Activated naive CD4-positive, alpha-beta T cell treated with anti-CD3 and anti-CD28 coated beads for 36 hours (primary cell): ENCODE measurements around the gene LMF1. TPM values are rescaled to one million over a fixed set of nuclear protein-coding genes. Genes with fewer than 3 reads are reported as not detected.

Source experiments
- CTCF ChIA-PET: fragments of 350-600 bp; sonication (Branson Sonifier 250); formaldehyde crosslinking; loops from one replicate; lab custom pipeline; 2021; ENCODE audit warnings: antibody characterized with exemption; lab: Charles Lee
- DNase-seq: peaks from one replicate; pipeline ENCODE4 v3.0.0-alpha.2; 2020
- H3K27ac Mint-ChIP-seq: one replicate; pipeline ENCODE4 v1.8.0; 2021; ENCODE audit warnings: mild to moderate bottlenecking, mixed read lengths
- H3K27me3 Mint-ChIP-seq: one replicate; pipeline ENCODE4 v1.8.0; 2021; ENCODE audit warnings: low read depth, mixed read lengths
- H3K36me3 Mint-ChIP-seq: one replicate; pipeline ENCODE4 v1.8.0; 2021; ENCODE audit warnings: low read depth, mixed read lengths
- H3K4me1 Mint-ChIP-seq: one replicate; pipeline ENCODE4 v1.8.0; 2021; ENCODE audit warnings: low read depth, mixed read lengths
- H3K4me3 Mint-ChIP-seq: one replicate; pipeline ENCODE4 v1.8.0; 2021; ENCODE audit warnings: mild to moderate bottlenecking, moderate library complexity, mixed read lengths
- H3K9me3 Mint-ChIP-seq: one replicate; pipeline ENCODE4 v1.8.0; 2021; ENCODE audit warnings: mixed read lengths
- intact Hi-C: fragments of 100-400 bp; cut with micrococcal nuclease; formaldehyde crosslinking; loops from one replicate; pipeline ENCODE4 v1.15.1; 2023
- total RNA-seq, 2 experiments: library from RNA; stranded (reverse); gene quantifications; one replicate each; pipeline ENCODE4 v1.2.3, GENCODE V29; 2021

The LMF1 gene
- total RNA-seq, 2 experiments from 2014 or later, result 11.5 to 12.3 TPM

DNA sequence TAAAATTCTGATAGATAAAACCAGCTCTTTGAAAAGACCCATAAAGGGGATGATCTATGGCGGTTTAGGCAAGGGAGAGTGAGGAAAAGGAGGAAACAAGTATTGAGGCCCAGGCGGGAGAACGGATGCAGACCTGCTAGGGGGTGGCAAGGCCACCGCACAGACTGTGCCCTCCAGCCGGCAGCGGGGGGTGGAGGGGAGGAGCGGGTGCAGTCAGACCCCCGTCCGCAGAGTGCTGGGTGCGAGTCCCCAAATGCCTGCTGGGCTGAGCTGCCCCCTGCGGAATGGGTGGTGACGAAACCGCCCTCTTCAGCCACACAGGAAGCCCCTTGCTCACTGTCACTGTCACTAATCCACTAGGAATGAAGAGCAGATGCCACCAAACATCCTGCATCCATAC is 46.0 kb downstream of the LMF1 start:
- H3K9me3 Mint-ChIP-seq, result peaks cover 5% of the 10 kb centered on the region
- H3K36me3 Mint-ChIP-seq, result peaks cover 9% of the 10 kb centered on the region
- H3K27ac Mint-ChIP-seq, result no peak overlapping the region
- intact Hi-C loops, result no loop called here
- H3K4me1 Mint-ChIP-seq, result no peaks in the 10 kb centered on the region
- no peak for DNase-seq
- no peak overlapping the region for H3K4me3 Mint-ChIP-seq
- no peaks in the 10 kb centered on the region for H3K27me3 Mint-ChIP-seq
- CTCF ChIA-PET, result no interaction called here

DNA sequence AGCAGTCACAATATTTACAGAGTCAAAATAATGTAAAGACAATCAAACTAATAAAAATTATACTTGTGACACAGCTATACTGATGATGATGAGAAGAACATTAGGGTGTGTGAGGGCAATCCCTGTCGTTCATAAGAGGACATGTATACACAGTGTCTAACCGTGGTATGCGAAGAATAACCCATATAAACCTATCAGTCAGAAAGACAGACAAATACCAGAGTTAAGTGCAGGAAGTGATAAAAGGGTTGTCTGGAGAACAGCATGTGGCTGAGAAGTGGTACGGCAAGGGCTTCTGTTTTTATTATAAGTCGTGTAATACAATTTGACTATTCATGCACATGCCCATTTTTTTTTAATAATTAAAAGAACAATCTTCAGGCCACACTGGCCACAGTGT is 46.7 kb downstream of the LMF1 start:
- CTCF ChIA-PET, result no interaction called here
- no peaks in the 10 kb centered on the region for H3K4me1 Mint-ChIP-seq
- H3K36me3 Mint-ChIP-seq, result peaks cover 9% of the 10 kb centered on the region
- intact Hi-C loops, result no loop called here
- no peak for DNase-seq
- peaks cover 5% of the 10 kb centered on the region for H3K9me3 Mint-ChIP-seq
- no peak overlapping the region for H3K27ac Mint-ChIP-seq
- no peak overlapping the region for H3K4me3 Mint-ChIP-seq
- no peaks in the 10 kb centered on the region for H3K27me3 Mint-ChIP-seq

DNA sequence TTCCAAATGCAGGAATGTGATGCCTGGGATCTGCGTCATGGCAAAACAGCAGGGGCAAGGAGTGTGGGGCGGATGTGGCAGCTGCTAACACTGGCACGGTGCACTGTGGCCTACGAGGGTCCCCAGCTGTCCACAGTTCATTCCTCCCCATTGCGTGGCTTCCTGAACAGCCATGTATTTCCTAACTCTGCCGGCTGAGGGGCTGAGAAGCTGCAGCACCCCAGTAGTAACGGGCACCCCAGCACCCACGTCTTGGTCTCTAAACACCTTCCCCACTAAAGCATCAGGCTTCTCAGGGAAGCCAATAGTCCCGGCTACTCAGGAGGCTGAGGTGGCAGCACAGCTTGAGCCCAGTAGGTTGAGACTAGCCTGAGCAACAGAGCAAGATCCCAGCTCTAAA is 47.6 kb downstream of the LMF1 start:
- Mint-ChIP-seq H3K27ac (no peak overlapping the region), H3K9me3 (peaks cover 5% of the 10 kb centered on the region), H3K4me1 (no peaks in the 10 kb centered on the region), H3K27me3 (no peaks in the 10 kb centered on the region), H3K36me3 (peaks cover 9% of the 10 kb centered on the region), H3K4me3 (no peak overlapping the region)
- no peak for DNase-seq
- CTCF ChIA-PET, result no interaction called here
- intact Hi-C loops, result no loop called here

DNA sequence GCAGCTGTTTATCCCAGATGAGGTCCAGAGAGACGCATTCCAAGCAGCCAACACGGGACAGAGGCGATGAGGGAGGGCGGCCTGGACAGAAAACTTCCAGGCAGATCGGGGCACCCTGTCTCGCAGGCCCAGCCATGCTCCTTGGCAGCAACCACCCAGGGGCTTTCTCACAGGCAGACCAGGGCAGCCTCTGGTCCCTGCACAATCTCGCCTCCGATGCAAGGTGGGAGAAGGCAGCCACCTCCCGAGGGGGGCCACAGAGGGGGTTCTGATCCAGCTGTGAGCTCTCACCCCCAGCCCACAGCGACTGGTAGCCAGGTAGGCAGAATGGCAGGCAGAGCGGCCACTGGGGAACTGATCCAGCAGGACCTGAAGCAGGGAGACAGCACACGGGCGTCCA is 48.7 kb downstream of the LMF1 start:
- Mint-ChIP-seq H3K9me3 (peaks cover 5% of the 10 kb centered on the region), H3K27me3 (no peaks in the 10 kb centered on the region), H3K4me3 (no peak overlapping the region), H3K4me1 (no peaks in the 10 kb centered on the region), H3K27ac (no peak overlapping the region), H3K36me3 (peaks cover 9% of the 10 kb centered on the region)
- intact Hi-C loops, result no loop called here
- DNase-seq, result no peak
- CTCF ChIA-PET, result no interaction called here

DNA sequence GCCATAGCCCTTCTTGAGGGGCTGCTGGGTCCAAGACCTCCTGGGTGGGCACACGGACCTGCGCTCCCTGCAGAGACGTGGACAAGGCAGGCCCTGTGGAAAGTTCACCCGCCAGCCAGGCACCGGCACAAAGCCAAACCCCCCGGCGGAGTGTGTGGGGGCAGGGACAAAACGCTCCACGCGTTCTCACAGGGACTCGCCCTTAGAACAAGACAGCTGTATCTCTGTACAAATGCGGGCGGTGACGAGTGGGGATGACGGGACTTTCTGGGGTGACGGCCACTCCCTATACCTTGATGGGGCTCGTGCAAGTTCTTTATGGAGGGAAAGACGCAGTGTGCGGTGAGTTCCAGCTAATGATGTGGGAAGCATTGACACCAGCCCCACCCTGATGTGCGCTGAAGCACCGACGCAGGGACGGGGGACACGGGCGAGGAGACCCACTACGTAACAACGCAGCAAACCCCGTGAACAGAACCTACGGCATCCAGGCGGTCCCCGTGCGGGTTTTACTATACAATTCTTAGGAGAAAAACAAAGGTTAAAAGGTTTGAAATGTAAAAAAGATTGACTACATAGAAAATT is 49.4 kb downstream of the LMF1 start:
- CTCF ChIA-PET, result no interaction called here
- intact Hi-C loops, result no loop called here
- no peak for DNase-seq

DNA sequence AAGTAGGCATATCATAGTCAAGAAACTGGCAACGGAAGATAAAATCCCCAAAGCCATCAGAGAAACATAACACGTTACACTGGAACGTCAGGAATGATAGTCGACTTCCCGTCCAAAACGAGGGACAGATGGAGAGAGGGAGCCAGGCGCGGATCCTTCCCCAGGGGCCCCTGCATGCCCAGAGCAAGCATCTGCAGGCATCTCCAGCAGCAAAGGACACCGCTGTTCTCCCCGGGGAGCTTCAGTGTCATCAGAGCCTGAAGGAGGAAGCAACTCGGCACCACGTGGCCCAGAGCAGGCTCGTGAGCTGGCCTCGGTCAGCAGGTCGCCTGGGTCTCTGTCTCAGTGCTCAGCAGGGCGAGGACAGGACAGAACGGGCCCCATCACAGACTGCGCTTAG is 50.1 kb downstream of the LMF1 start:
- intact Hi-C loops, result no loop called here
- no peaks in the 10 kb centered on the region for H3K4me1 Mint-ChIP-seq
- no peak for DNase-seq
- H3K9me3 Mint-ChIP-seq, result peaks cover 2% of the 10 kb centered on the region
- no peak overlapping the region for H3K27ac Mint-ChIP-seq
- H3K27me3 Mint-ChIP-seq, result no peaks in the 10 kb centered on the region
- CTCF ChIA-PET, result no interaction called here
- peaks cover 6% of the 10 kb centered on the region for H3K36me3 Mint-ChIP-seq
- H3K4me3 Mint-ChIP-seq, result no peak overlapping the region

More for the DNA sequence above, 49.4 kb downstream of the LMF1 start:
- Mint-ChIP-seq H3K9me3 (peaks cover 5% of the 10 kb centered on the region), H3K36me3 (peaks cover 9% of the 10 kb centered on the region), H3K27me3 (no peaks in the 10 kb centered on the region), H3K4me3 (no peak overlapping the region), H3K4me1 (no peaks in the 10 kb centered on the region), H3K27ac (no peak overlapping the region)

DNA sequence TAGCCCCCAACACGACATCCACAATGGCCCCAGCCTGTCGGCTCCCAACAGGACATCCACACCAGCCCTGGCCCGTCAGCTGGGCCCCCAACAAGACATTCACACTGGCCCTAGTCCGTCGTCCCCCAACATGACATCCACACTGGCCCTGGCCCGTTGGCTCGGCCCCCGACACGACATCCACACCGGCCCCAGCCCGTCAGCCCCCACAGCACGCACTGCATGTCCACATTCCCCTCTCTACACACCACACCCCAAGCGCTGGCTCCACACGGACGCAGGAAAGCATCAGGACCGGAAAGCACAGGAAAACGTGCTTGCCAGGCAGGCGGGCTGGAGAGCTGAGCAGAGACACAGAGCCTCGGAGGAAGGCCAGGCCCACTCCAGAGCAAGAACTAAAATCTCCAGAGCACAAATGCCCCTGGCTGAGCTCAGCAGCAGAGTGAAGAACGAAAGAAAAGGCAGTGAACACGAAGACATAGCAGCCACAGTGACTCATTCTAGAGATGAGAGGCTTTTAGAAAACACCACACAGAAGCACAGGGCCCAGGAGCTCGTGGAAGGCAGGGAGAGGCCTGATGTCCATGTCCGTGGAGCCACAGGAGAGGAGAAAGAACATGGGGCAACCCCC is 50.6 kb downstream of the LMF1 start:
- peaks cover 2% of the 10 kb centered on the region for H3K9me3 Mint-ChIP-seq
- DNase-seq, result no peak
- no peaks in the 10 kb centered on the region for H3K4me1 Mint-ChIP-seq
- H3K4me3 Mint-ChIP-seq, result no peak overlapping the region
- no peaks in the 10 kb centered on the region for H3K27me3 Mint-ChIP-seq
- CTCF ChIA-PET, result no interaction called here
- H3K36me3 Mint-ChIP-seq, result peaks cover 6% of the 10 kb centered on the region
- intact Hi-C loops, result no loop called here
- H3K27ac Mint-ChIP-seq, result no peak overlapping the region

DNA sequence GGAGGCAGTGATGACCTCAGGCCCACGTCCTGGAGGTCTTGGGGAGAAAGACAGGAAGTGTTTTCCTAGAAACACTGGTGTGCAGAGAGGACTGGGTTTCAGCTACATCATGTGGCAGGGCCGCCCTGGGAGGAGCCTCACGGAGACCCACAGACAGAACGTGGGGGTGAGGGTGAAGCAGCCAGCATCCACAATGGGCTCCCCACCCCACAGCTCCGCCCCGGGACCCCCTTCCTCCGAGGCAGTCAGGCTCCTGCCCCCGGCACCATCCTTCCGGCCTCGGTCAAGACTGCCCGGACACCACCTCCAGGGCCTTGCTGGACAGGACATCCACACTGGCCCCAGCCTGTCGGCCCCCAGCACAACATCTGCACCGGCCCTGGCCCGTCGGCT is 51.1 kb downstream of the LMF1 start:
- Mint-ChIP-seq H3K9me3 (peaks cover 2% of the 10 kb centered on the region), H3K4me3 (no peak overlapping the region), H3K27me3 (no peaks in the 10 kb centered on the region), H3K4me1 (no peaks in the 10 kb centered on the region), H3K27ac (no peak overlapping the region), H3K36me3 (peaks cover 6% of the 10 kb centered on the region)
- intact Hi-C loops, result no loop called here
- CTCF ChIA-PET, result no interaction called here
- no peak for DNase-seq

DNA sequence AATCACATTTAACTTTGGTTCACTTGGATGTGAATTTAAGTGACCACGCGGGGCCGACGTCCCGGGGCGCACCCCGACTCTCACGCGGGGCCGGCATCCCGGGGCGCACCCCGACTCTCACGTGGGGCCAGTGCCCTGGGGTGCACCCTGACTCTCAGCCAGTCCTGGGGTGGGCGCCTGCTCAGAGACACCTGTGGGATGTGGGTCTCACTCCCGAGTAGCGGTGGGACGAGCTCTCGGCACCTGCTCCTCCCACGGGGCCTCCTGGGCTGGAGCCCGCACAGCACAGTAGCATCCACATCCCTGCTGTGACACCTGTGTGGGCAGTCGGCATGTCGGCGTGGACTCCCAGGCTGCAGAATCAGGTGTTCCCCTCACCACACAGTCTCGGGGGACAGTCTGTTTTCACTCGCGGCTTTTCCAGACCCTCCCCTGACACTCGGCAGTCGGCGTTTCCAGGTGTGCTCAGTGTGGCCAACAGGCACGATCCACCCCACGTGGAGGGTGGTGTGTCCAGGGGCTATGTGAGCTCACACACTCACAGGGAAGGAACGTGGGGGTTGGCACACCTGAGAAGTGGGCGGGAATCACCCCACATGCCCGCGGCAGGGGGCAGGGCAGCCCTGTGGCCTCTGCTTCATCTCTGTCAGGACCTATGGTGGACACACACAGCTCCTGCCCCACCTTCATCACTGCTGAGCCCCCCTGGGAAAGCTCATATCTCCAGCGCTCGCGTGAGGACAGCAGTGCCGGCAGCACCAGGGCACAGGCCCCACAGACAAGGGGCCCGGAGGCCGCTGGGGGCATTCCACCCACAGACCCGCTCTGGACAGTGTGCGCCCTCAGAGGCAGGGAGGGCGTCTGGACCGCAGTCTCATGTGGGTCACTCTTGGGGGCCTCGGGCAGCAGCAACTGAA is 51.8 kb downstream of the LMF1 start:
- Mint-ChIP-seq H3K27ac (no peak overlapping the region), H3K9me3 (peaks cover 2% of the 10 kb centered on the region), H3K4me3 (no peak overlapping the region), H3K4me1 (no peaks in the 10 kb centered on the region), H3K27me3 (no peaks in the 10 kb centered on the region), H3K36me3 (peaks cover 6% of the 10 kb centered on the region)
- DNase-seq, result no peak
- CTCF ChIA-PET, result no interaction called here
- intact Hi-C loops, result no loop called here

DNA sequence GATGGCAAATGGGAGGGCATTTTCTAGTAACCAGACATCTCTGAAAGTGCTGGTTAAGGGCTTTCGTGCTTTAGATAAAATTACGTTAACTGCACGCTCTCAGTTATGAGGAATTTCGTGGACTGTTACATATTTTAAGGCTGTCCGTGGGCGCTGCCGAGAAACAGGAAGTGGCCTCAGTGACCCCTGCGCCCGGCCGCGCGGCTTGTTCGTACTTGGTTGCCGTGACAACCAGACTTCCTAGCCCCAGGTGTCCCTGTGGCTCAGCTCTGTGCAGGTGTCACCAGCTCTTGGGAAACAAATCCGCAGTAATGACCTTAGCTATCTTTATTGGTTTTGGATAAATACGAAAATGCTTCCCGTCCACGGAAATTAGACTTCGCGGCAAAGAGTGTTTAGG is 52.7 kb downstream of the LMF1 start:
- H3K27ac Mint-ChIP-seq, result no peak overlapping the region
- peaks cover 5% of the 10 kb centered on the region for H3K36me3 Mint-ChIP-seq
- H3K9me3 Mint-ChIP-seq, result peaks cover 2% of the 10 kb centered on the region
- no peaks in the 10 kb centered on the region for H3K27me3 Mint-ChIP-seq
- CTCF ChIA-PET, result no interaction called here
- intact Hi-C loops, result no loop called here
- H3K4me3 Mint-ChIP-seq, result no peak overlapping the region
- no peak for DNase-seq
- no peaks in the 10 kb centered on the region for H3K4me1 Mint-ChIP-seq

DNA sequence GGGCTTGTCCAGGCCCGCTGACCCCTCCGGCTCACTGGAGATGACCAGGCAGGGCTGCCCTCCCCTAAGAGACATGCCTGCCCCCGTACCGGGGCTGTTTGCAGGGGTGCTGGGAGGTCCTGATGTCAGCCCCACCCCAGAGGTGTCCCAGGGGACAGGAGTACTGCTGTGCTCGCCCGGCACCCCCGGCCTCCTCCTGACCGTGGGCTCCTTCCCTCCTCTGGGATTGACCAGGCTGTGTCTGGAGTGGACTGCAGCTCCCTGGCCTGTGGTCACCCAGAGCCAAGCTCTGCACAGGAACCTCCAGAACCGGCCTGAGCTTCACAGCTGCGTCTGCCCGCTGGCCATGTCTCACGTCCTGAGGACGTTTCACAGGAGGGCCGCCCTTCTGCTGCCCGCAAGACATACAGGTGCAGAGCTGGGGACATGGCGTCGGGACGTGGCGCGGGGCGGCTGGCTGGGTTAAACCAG is 53.2 kb downstream of the LMF1 start:
- Mint-ChIP-seq H3K27me3 (no peaks in the 10 kb centered on the region), H3K9me3 (peaks cover 2% of the 10 kb centered on the region), H3K36me3 (peaks cover 5% of the 10 kb centered on the region), H3K27ac (no peak overlapping the region), H3K4me1 (no peaks in the 10 kb centered on the region), H3K4me3 (no peak overlapping the region)
- intact Hi-C loops, result no loop called here
- DNase-seq, result no peak
- CTCF ChIA-PET, result no interaction called here

DNA sequence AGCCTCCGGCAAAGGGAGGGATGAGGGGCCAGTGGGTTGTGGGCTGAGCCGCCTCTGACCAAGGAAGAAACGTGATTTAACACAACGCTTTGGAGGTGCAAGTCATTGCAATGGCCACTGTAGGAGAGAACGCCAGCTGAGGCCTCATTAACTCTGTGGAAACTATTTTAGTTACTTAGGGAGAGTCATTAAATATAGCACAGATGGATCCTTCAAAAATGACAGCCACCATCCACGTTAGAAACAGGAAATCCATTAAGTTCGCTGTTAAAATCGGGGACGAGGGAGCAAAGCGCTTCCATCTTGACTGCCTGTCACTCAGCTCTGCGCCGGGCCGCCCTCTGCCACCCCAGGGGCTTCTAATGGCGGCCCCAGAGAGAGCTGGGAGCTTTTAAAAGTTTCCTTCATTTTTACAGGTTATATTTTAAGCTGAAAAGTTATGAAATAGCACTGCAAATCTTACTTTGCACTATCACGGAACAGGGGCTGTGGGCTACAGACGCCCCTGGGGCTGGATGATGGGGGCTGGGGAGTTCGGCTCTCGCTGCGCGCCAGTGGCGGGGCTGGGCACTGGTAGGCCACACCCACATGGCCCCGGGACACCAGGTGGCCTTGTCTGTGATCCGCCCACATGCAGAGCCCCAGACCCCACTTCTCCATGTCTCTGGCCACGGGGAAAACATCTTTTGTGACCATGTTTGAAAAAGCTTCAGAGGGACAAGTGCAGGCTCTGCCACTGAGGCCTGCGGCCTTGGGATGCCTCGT is 54.6 kb downstream of the LMF1 start:
- no peak overlapping the region for H3K4me3 Mint-ChIP-seq
- DNase-seq, result no peak
- CTCF ChIA-PET, result no interaction called here
- intact Hi-C loops, result no loop called here
- no peaks in the 10 kb centered on the region for H3K27me3 Mint-ChIP-seq
- H3K27ac Mint-ChIP-seq, result no peak overlapping the region
- no peaks in the 10 kb centered on the region for H3K36me3 Mint-ChIP-seq
- H3K4me1 Mint-ChIP-seq, result no peaks in the 10 kb centered on the region
- no peaks in the 10 kb centered on the region for H3K9me3 Mint-ChIP-seq
